ENCODE data around the gene OR10A5. TPM values are rescaled to one million over a fixed set of nuclear protein-coding genes. Genes with fewer than 3 reads are reported as not detected.
"Not testable (repeated sequence)": the region's sequence is repeated elsewhere in the genome, so short reads cannot be mapped to it uniquely, and the experiment has no call there.

The OR10A5 gene
- total RNA-seq, 1 donor from 2014 or later = not detected

- Histone ChIP-seq H3K4me3 (ENCODE audit: low read length in 3 of 3) (no peak overlapping the region), H3K9me3 (ENCODE audit: control insufficient read depth in 3 of 3, low read length in 3 of 3) (no peaks in the 10 kb centered on the region), H3K27ac (ENCODE audit: low read depth, low read length) (no peak overlapping the region), H3K36me3 (ENCODE audit: control insufficient read depth in 3 of 3, insufficient read depth in 3 of 3, low read length in 3 of 3) (no peaks in the 10 kb centered on the region), H3K9ac (ENCODE audit: low read depth in 1 of 3, low read length in 3 of 3) (no peak overlapping the region), H3K27me3 (ENCODE audit: control insufficient read depth in 3 of 3, insufficient read depth in 3 of 3, low read length in 3 of 3) (no peaks in the 10 kb centered on the region), H3K4me1 (ENCODE audit: control insufficient read depth in 3 of 3, insufficient read depth in 3 of 3, low read length in 3 of 3) (no peaks in the 10 kb centered on the region)
Observed at GRCh38 chr11:6833356-6833755, 12.1 kb upstream of the OR10A5 start.

- Histone ChIP-seq H3K4me3 (ENCODE audit: low read length in 3 of 3) (no peak overlapping the region), H3K27ac (ENCODE audit: low read depth, low read length) (no peak overlapping the region), H3K4me1 (ENCODE audit: control insufficient read depth in 3 of 3, insufficient read depth in 3 of 3, low read length in 3 of 3) (no peaks in the 10 kb centered on the region), H3K9ac (ENCODE audit: low read depth in 1 of 3, low read length in 3 of 3) (no peak overlapping the region), H3K9me3 (ENCODE audit: control insufficient read depth in 3 of 3, low read length in 3 of 3) (no peaks in the 10 kb centered on the region), H3K36me3 (ENCODE audit: control insufficient read depth in 3 of 3, insufficient read depth in 3 of 3, low read length in 3 of 3) (no peaks in the 10 kb centered on the region), H3K27me3 (ENCODE audit: control insufficient read depth in 3 of 3, insufficient read depth in 3 of 3, low read length in 3 of 3) (no peaks in the 10 kb centered on the region)
Observed at GRCh38 chr11:6834021-6834420, 11.5 kb upstream of the OR10A5 start.

- no peaks in the 10 kb centered on the region for H3K27me3 ChIP-seq (ENCODE audit: control insufficient read depth in 3 of 3, insufficient read depth in 3 of 3, low read length in 3 of 3)
- no peak overlapping the region for H3K4me3 ChIP-seq (ENCODE audit: low read length in 3 of 3)
- H3K9ac ChIP-seq (ENCODE audit: low read depth in 1 of 3, low read length in 3 of 3) = no peak overlapping the region
- no peaks in the 10 kb centered on the region for H3K4me1 ChIP-seq (ENCODE audit: control insufficient read depth in 3 of 3, insufficient read depth in 3 of 3, low read length in 3 of 3)
- H3K27ac ChIP-seq (ENCODE audit: low read depth, low read length) = no peak overlapping the region
- H3K9me3 ChIP-seq (ENCODE audit: control insufficient read depth in 3 of 3, low read length in 3 of 3) = peaks cover 0 to 4% (median 3%) of the 10 kb centered on the region in 3 donors
- H3K36me3 ChIP-seq (ENCODE audit: control insufficient read depth in 3 of 3, insufficient read depth in 3 of 3, low read length in 3 of 3) = no peaks in the 10 kb centered on the region
Observed at GRCh38 chr11:6841694-6842093, 3.8 kb upstream of the OR10A5 start.

GRCh38 chr11:6843670-6844069, 1.8 kb upstream of the OR10A5 start:
- Histone ChIP-seq H3K9me3 (ENCODE audit: control insufficient read depth in 3 of 3, low read length in 3 of 3) (peaks cover 0 to 4% (median 3%) of the 10 kb centered on the region in 3 donors), H3K36me3 (ENCODE audit: control insufficient read depth in 3 of 3, insufficient read depth in 3 of 3, low read length in 3 of 3) (no peaks in the 10 kb centered on the region), H3K27ac (ENCODE audit: low read depth, low read length) (no peak overlapping the region), H3K9ac (ENCODE audit: low read depth in 1 of 3, low read length in 3 of 3) (no peak overlapping the region), H3K4me3 (ENCODE audit: low read length in 3 of 3) (no peak overlapping the region), H3K27me3 (ENCODE audit: control insufficient read depth in 3 of 3, insufficient read depth in 3 of 3, low read length in 3 of 3) (no peaks in the 10 kb centered on the region), H3K4me1 (ENCODE audit: control insufficient read depth in 3 of 3, insufficient read depth in 3 of 3, low read length in 3 of 3) (no peaks in the 10 kb centered on the region)

- Histone ChIP-seq H3K27ac (ENCODE audit: low read depth, low read length) (no peak overlapping the region), H3K4me1 (ENCODE audit: control insufficient read depth in 3 of 3, insufficient read depth in 3 of 3, low read length in 3 of 3) (no peaks in the 10 kb centered on the region), H3K27me3 (ENCODE audit: control insufficient read depth in 3 of 3, insufficient read depth in 3 of 3, low read length in 3 of 3) (no peaks in the 10 kb centered on the region), H3K4me3 (ENCODE audit: low read length in 3 of 3) (no peak overlapping the region), H3K9me3 (ENCODE audit: control insufficient read depth in 3 of 3, low read length in 3 of 3) (peaks cover 0 to 4% (median 3%) of the 10 kb centered on the region in 3 donors), H3K36me3 (ENCODE audit: control insufficient read depth in 3 of 3, insufficient read depth in 3 of 3, low read length in 3 of 3) (no peaks in the 10 kb centered on the region), H3K9ac (ENCODE audit: low read depth in 1 of 3, low read length in 3 of 3) (no peak overlapping the region)
Observed at GRCh38 chr11:6844356-6844755, 1.1 kb upstream of the OR10A5 start.

- no peaks in the 10 kb centered on the region for H3K9me3 ChIP-seq (ENCODE audit: control insufficient read depth in 3 of 3, low read length in 3 of 3)
- no peaks in the 10 kb centered on the region for H3K4me1 ChIP-seq (ENCODE audit: control insufficient read depth in 3 of 3, insufficient read depth in 3 of 3, low read length in 3 of 3)
- H3K9ac ChIP-seq (ENCODE audit: low read depth in 1 of 3, low read length in 3 of 3) = no peak overlapping the region
- no peak overlapping the region for H3K4me3 ChIP-seq (ENCODE audit: low read length in 3 of 3)
- H3K36me3 ChIP-seq (ENCODE audit: control insufficient read depth in 3 of 3, insufficient read depth in 3 of 3, low read length in 3 of 3) = no peaks in the 10 kb centered on the region
- H3K27me3 ChIP-seq (ENCODE audit: control insufficient read depth in 3 of 3, insufficient read depth in 3 of 3, low read length in 3 of 3) = no peaks in the 10 kb centered on the region
- no peak overlapping the region for H3K27ac ChIP-seq (ENCODE audit: low read depth, low read length)
Observed at GRCh38 chr11:6850526-6850925, 5.0 kb downstream of the OR10A5 start.

- not testable (repeated sequence) for H3K9ac ChIP-seq (ENCODE audit: low read depth in 1 of 3, low read length in 3 of 3); H3K9me3 ChIP-seq (ENCODE audit: control insufficient read depth in 3 of 3, low read length in 3 of 3); H3K4me3 ChIP-seq (ENCODE audit: low read length in 3 of 3); H3K27ac ChIP-seq (ENCODE audit: low read depth, low read length); H3K36me3 ChIP-seq (ENCODE audit: control insufficient read depth in 3 of 3, insufficient read depth in 3 of 3, low read length in 3 of 3); H3K4me1 ChIP-seq (ENCODE audit: control insufficient read depth in 3 of 3, insufficient read depth in 3 of 3, low read length in 3 of 3); H3K27me3 ChIP-seq (ENCODE audit: control insufficient read depth in 3 of 3, insufficient read depth in 3 of 3, low read length in 3 of 3)
Observed at GRCh38 chr11:6854801-6855200, 9.3 kb downstream of the OR10A5 start.

GRCh38 chr11:6855971-6856541, 10.6 kb downstream of the OR10A5 start:
- Histone ChIP-seq H3K27me3 (ENCODE audit: control insufficient read depth in 3 of 3, insufficient read depth in 3 of 3, low read length in 3 of 3) (no peaks in the 10 kb centered on the region), H3K4me1 (ENCODE audit: control insufficient read depth in 3 of 3, insufficient read depth in 3 of 3, low read length in 3 of 3) (no peaks in the 10 kb centered on the region), H3K9me3 (ENCODE audit: control insufficient read depth in 3 of 3, low read length in 3 of 3) (no peaks in the 10 kb centered on the region), H3K4me3 (ENCODE audit: low read length in 3 of 3) (no peak overlapping the region), H3K36me3 (ENCODE audit: control insufficient read depth in 3 of 3, insufficient read depth in 3 of 3, low read length in 3 of 3) (no peaks in the 10 kb centered on the region), H3K27ac (ENCODE audit: low read depth, low read length) (no peak overlapping the region), H3K9ac (ENCODE audit: low read depth in 1 of 3, low read length in 3 of 3) (no peak overlapping the region)

- Histone ChIP-seq H3K4me1 (ENCODE audit: control insufficient read depth in 3 of 3, insufficient read depth in 3 of 3, low read length in 3 of 3) (no peaks in the 10 kb centered on the region), H3K4me3 (ENCODE audit: low read length in 3 of 3) (no peak overlapping the region), H3K27me3 (ENCODE audit: control insufficient read depth in 3 of 3, insufficient read depth in 3 of 3, low read length in 3 of 3) (no peaks in the 10 kb centered on the region), H3K9ac (ENCODE audit: low read depth in 1 of 3, low read length in 3 of 3) (no peak overlapping the region), H3K36me3 (ENCODE audit: control insufficient read depth in 3 of 3, insufficient read depth in 3 of 3, low read length in 3 of 3) (no peaks in the 10 kb centered on the region), H3K27ac (ENCODE audit: low read depth, low read length) (no peak overlapping the region), H3K9me3 (ENCODE audit: control insufficient read depth in 3 of 3, low read length in 3 of 3) (no peaks in the 10 kb centered on the region)
Observed at GRCh38 chr11:6856871-6857270, 11.4 kb downstream of the OR10A5 start.

- H3K36me3 ChIP-seq (ENCODE audit: control insufficient read depth in 3 of 3, insufficient read depth in 3 of 3, low read length in 3 of 3) = no peaks in the 10 kb centered on the region
- no peak within 1 kb of the TSS for H3K4me3 ChIP-seq (ENCODE audit: low read length in 3 of 3)
- no peaks in the 10 kb centered on the region for H3K27me3 ChIP-seq (ENCODE audit: control insufficient read depth in 3 of 3, insufficient read depth in 3 of 3, low read length in 3 of 3)
- no peak within 1 kb of the TSS for H3K27ac ChIP-seq (ENCODE audit: low read depth, low read length)
- no peaks in the 10 kb centered on the region for H3K9me3 ChIP-seq (ENCODE audit: control insufficient read depth in 3 of 3, low read length in 3 of 3)
- no peaks in the 10 kb centered on the region for H3K4me1 ChIP-seq (ENCODE audit: control insufficient read depth in 3 of 3, insufficient read depth in 3 of 3, low read length in 3 of 3)
- H3K9ac ChIP-seq (ENCODE audit: low read depth in 1 of 3, low read length in 3 of 3) = no peak within 1 kb of the TSS
Observed at GRCh38 chr11:6862961-6863360, 17.5 kb downstream of the OR10A5 start, which contains the start of gene OR10A2. Gene OR10A2 (plus strand): TSS chr11:6863057. CDS start chr11:6869755, 6,698 bp downstream.
